GM21528 (cell line): ENCODE results near the gene ENSA.
"Not testable (repeated sequence)": the region's sequence is repeated elsewhere in the genome, so short reads cannot be mapped to it uniquely, and the experiment has no call there.

ENCODE experiments used
- ATAC-seq: cut with Tn5 transposase; IDR thresholded peaks from one replicate; pipeline ENCODE4 v1.9.1; 2021; ENCODE audit warnings: mild to moderate bottlenecking, moderate library complexity; ENCODE audit not compliant: unreplicated experiment, low FRiP score

Gene ENSA

DNA sequence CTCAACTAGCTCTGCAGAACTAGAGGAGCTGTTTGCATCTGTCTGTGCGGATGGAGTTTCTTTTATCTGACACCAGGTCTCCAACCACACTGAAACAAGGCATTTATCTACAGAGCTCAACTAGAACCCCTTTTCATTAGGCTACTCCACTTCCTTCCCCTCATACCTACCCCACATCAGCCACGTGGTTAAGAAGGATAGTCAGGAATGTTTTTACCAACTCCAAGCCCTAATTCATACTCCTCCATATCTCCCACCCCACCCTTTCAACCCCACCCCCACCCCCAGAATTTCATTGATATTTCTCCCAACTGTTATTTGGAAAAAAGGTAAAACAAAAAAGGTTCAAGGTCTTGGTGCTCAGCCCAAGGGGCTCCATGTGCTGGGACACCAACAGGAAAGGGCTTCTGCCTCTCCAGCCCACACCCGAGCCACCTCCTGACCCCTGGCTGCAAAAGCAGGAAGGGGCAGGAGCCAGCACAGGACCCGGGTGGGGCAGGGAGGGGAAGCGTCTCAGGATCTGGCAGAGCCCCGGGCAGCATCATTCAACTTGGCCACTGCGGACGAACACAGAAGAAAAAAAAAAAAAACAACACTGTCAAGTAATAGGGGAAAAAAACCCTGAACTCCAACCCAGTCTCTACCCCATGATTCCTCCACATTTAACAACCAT lies 7.0 kb downstream of the ENSA start:
- no peak for ATAC-seq

DNA sequence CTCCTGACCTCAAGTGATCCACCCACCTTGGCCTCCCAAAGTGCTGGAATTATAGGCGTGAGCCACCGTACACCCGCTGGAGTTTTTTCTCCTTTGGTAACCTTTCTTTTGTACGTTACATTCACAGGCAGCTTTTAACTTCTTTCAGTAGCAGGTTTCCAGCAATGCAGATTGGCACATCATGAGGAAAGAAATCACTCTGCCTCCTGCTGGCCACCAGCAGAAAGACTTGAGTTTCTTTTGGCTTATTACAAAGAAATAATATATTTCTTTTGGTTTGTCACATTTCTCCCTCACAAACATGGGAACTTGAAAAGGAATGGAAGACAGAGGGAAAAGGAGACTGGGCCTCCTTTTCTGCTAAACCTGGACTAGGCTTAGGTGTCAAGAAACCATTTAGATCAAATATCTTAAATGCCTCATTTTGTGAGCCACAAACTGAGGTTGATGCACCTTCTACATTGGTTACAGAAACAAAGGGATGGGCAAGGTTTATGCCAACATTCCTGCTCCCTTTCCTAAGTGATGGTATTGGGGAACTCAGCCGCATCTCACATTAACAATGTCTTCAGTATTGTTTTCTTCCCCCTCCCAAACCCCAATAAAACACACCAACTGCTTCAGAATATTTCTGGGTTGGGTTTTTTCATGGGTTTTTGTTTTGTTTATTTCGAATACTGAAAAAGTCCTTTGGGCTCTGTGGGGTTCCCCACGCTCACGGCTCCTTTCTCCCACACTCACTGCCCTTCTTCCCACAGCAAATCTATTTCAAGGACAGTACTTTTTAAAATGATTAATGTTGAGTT lies 7.7 kb downstream of the ENSA start:
- no peak for ATAC-seq

DNA sequence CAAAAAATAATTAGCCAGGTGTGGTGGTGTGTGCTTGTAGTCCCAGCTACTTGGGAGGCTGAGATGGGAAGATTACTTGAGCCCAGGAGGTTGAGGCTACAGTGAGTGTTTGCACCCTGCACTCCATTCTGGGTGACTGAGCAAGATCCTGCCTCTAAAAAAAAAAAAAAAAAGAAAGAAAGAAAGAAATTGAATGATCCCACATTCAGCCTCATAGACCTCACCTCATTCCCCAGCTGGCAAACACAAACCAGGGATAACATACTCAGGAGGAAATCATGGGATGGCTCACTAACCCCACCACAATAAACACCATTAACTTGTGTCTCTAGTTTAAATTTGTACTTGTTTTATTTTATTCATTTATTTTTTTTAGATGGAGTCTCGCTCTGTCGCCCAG lies 8.5 kb downstream of the ENSA start:
- no peak for ATAC-seq

DNA sequence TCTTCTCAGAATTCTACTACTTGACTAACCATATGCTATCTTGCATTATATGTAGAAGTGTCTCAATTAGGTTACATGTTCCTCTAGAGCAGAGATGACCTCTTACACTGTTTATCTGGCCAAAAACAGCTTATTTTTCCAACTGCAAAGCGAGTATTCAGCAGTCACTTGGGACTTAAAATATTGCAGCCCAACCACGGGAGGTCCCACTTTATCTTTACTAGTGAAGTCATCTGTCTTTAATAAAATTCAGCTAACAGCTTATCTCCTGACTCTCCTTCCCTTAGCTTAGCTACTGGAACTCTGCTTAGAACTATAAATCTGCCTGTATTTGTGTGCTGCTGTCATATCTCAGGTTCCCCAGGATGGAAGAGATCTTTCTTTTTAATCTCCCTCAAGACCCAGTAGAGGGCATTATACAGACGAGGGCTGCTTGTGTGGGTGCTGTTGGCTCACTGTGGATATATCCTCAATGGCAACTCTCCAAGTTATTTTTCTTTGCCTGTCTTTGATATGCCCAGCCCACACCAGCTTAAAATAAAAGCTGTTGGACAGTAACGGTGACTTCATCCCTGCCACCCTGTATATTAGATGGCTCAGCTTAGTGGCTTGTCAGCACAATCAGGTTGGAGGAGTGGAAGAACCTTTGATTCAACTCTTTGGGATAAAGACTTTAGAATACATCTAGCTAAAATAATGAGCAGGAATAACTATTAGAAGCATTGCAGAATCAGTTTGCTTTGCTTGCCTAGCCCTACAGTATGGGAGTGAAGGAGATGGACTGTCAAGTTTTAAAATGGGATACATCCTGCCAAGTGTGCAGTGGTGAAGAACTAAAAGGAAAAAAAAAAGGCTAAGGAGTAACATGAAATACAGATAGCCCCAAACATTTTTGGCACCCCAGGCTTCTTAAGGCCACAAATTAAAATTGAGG lies 9.6 kb downstream of the ENSA start:
- ATAC-seq: no peak

DNA sequence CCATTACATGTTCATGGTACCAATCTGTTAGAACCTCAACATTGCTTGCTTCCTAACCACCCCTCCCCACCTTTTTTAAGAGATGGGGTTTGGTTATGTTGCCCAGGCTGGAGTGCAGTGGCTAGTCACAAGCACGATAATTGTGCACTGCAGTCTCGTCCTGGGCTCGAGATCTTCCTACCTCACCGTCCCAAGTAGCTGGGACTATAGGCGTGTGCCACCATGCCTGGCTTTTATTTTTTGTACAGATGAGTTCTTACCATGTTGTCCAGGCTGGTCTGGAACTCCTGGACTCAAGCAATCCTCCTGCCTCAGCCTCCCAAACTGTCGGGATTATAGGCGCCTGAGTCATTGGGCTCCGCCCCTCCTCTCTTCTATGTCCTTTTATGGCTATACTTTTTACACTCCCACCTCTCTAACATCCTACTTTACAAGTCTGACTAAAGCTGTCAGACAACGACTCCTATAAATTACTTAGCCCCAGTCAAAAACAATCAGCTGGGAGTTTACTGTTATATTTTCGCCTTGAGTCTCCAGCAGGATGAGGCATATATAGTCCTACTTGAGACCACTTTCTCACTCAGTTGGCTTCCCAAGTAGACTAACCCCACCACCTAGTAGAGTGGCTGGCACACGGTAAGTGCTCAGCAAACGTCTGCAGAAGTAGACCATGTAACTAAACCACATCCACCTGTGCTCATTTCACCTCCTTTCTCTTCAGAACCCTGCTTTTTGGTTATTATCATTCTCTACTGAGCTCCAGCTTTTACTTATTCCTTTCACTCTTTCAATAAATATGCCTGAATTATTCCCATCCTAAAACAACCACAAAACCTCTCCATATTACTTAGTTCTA lies 13.8 kb downstream of the ENSA start:
- no peak for ATAC-seq

DNA sequence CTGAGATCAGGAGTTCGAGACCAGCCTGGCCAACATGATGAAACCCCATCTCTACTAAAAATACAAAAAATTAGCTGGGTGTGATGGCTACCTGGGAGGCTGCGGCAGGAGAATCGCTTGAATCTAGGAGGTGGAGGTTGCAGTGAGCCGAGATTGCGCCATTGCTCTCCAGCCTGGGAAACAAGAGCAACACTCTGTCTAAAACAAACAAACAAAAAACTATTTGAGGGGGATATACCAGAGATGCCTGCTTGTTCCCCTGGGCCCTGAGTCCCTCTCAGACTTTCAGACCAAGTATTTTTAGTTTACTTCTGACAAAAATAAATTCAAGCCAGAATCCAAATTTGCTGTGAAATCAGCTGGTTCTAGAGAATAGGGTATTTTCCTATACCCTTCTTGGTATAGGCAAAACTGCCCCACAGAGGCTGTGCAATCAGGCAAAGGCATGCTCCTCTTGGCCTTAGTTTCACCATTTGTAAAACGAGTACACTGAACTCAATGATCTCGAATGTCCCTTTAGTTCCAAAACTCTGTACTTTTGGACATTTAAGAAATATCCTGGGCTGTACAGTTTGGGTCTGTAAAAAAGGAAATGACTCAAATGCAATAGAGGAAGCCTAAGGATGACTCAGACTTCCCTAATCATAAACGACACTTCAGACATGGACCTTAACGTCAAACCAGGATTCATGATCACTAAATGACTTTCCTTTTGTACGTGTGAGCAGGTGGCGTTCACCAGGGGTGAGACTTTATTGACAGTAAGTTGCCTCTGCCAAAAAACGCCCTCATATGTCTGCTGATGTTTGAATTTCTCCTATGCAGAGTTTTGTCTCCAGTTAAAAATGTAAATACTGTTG lies 16.1 kb downstream of the ENSA start:
- peak; percentile 43 for ATAC-seq

DNA sequence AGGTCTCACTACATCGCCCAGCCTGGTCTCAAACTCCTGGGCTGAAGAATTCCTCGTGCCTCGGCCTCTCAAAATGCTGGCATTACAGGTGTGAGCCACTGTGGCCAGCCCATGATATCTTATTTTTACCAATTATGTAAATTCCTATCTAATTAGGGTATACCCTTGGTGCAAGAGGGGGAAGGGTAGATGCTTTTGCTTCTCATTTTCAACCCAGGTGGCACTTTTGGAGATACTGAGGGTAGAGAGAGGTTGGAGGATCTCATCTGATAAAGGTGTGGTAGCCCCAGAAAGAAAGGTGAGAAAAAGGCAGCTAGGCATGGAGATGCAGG lies 17.4 kb downstream of the ENSA start:
- no peak for ATAC-seq

DNA sequence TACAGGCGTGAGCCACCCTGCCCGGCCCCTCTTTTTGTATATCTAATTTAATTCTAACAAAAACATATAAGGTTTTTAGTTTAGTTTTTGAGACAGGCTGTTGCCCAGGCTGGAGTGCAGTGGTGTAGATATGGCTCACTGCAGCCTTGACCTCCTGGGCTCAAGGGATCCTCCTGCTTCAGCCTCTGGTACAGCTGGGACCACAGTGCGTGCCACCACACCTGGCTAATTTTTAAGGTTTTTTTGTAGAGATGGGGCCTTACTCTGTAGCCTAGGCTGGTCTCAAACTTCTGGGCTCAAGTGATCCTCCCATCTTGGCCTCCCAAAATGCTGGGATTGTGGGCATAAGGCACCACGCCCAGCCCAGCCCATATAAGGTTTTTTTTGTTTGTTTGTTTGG lies 18.8 kb downstream of the ENSA start:
- ATAC-seq: no peak

DNA sequence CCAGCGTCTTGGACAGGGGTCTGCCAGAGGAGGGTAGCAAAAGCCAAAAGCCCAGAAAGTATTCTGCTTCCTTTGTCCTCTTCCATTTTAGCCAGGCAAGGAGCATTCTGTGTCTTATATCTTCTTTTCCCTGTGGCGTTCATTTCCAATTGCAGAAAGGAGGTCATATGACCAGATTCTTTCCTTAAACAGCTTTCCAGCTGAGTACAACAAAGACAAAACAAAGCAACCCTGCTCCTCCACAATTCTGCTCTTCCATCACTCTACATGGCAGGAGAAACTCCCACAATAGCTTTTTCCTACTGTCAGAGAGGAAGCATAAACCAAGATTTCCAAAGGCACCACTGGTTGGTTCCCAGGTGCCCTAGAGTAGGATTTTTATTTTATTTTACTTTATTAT lies 19.7 kb downstream of the ENSA start:
- no peak for ATAC-seq

DNA sequence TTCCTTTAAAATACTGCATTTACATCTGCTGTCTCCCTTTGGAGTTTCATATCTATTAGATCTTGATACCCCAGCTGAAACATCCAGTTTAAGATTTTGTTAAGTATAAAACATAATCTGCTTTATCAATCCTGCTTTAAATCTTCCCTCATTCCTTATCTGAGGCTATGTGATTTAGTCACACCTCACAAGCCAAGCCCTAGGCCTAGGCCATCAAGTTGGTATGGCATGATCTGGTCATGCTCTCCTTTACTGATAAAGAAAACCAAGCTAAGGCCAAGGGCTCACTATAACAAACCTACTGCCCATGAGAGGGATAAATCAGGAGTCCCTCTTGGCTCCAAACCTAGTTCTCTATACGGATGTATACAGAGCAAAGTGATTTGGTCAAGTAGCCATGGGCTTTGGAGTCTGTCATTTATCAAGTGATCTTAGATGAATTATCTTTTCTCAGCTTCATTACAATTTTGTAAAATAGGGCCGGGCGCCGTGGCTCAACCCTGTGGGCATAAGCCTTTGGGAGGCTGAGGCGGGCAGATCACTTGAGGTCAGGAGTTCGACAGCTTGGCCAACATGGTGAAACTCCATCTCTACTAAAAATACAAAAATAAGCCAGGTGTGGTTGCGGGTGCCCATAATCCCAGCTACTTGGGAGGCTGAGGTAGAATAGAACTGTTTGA lies 22.8 kb downstream of the ENSA start:
- no peak for ATAC-seq

DNA sequence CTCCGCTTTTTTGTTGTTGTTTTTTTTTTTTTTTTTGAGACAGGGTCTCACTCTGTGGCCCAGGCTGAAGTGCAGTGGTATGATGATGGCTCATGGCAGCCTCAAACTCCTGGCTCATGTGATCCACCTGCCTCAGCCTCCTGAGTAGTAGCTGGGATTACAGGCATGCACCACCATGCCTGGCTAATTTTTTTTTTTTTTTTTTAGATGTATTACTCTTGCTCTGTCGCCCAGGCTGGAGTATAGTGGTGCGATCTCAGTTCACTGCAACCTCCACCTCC lies 24.0 kb downstream of the ENSA start:
- not testable (repeated sequence) for ATAC-seq

DNA sequence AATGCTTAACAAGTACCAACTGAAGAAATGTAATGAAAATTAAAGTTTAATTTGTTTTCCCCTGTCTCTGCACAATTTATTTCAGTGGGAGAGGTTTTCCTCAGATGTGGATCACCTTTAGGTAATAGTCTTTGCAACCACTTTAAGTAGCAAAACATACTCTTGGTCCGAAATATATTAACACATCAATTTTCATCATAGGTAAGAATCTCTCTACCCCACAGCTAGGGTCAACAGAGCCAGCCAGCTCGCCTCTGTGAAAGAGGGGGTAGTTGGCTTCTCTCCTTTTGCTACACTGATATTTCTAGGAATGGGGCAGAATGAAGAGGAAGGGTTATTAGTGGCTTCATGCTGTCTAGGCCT lies 25.2 kb downstream of the ENSA start:
- no peak for ATAC-seq

DNA sequence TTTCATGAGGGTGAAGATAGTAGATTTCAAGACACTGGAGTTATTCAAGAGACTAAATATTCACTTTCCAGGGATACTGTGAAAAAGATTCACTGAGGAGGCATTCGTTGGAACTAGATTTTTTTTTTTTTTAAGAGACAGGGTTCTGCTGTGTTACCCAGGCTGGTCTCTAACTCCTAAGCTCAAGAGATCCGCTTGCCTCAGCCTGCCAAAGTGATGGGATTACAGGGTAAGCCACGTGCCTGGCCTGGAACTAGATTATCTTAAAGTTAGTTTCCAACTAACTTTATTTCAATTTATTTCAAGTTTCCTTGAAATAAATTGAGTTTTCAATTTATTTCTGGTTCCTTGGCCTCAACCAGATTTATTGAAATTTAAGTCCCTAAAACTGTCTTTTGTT lies 25.7 kb downstream of the ENSA start:
- ATAC-seq: no peak

DNA sequence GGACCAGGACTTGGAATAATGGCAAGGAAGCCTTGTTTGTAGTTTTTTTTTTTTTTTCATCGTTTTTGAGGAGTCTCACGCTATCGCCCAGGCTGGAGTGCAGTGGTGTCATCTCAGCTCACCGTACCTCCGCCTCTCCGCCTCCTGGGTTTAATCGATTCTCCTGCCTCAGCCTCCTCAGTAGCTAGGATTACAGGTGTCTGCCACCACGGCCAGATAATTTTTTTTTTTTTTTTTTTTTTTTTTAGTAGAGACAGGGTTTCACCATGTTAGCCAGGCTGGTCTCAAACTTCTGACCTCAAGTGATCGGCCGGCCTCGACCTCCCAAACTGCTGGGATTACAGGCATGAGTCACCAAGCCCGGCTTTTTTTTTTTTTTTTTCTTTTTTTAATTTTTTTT lies 27.0 kb downstream of the ENSA start:
- not testable (repeated sequence) for ATAC-seq

DNA sequence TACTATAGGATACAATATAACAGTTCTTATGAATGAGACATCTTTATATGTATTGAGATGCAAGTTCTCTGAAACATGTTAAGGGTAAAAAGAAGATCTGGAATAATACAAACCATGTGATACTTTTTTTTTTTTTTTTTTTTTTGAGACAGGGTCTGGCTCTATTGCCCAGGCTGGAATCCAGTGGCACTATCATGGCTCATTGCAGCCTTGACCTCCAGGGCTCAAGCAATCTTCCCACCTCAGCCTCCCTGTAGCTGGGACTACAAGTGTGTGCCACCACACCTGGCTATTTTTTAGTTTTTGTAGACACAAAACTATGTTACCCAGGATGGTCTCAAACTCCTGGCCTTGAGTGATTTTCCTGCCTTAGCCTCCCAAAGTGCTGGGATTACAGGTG lies 27.9 kb downstream of the ENSA start:
- no peak for ATAC-seq

DNA sequence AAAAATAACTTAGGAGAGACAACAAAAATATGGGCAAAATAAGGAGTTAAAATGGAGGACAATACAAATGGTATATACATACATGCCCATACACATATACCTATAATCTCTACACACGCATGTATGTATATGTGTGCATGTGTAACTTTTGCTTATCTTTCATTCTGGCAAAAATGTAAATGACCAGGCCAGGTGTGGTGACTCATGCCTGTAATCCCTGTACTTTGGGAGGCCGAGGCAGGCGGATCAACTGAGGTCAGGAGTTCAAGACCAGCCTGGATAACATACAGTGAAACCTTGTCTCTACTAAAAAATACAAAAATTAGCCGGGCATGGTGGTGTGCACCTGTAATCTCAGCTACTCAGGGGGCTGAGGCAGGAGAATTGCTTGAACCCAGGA lies 31.1 kb downstream of the ENSA start:
- ATAC-seq: not testable (repeated sequence)

DNA sequence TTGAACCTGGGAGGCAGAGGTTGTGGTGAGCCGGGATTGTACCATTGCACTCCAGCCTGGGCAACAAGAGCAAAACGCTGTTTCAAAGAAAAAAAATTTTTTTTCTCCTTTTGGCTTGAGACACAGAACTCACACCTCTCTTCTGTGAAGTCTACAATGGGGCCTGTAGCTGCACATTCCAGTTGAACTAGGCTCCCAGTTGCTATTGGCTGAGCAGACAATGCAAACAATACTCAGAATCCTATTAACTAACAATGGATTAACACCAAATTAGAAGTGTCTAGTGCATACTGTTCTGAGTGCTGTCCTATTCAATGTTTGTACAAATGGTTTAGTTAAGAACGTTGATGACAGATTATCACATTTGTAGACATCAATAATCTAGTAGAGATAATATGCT lies 32.4 kb downstream of the ENSA start:
- no peak for ATAC-seq

DNA sequence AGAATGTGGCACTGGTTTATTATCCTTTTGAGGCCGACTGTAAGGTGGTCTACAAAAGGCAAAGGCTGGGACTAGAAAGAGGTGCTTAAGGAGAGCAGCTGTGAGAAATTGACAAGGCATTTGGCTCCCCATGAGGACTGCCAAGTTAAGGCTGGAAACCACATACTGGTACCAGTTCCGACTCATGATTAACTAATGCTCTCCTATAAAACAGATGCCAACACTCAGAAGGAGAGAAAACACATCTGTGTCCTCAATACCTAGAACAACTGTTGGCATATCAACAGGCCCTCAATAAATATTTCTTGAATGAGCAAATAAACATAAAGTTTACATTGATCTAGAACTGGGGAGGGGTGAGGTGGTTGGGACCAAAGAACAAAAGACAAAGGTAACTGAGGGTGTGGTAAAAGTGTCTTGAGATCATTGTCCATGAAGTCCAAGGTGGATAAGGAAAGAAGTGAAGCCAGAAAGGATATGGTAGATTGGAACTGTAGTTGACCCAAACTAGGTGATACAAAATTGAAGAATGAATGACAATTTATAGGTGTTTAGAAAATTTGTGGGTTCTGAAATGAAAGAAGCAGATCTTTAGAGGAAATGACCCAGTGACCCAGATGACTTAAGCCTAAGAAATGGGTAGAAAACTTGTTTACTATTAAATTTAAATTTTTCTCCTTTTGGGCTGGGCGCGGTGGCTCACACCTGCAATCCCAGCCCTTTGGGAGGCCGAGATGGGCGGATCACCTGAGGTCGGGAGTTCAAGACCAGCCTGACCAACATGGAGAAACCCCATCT lies 33.1 kb downstream of the ENSA start:
- ATAC-seq: no peak
